ENCODE data around the gene ADARB1. TPM values are rescaled to one million over a fixed set of nuclear protein-coding genes. Genes with fewer than 3 reads are reported as not detected.

The ADARB1 gene
- total RNA-seq, 2 donors from 2014 or later, result 8.7 to 9.3 TPM

GRCh38 chr21:45069085-45069484 lies 5.3 kb upstream of the ADARB1 start:
- DNase-seq, result no peak
- H3K4me1 ChIP-seq, result no peaks in the 10 kb centered on the region
- no peak overlapping the region for H3K4me3 ChIP-seq
- no peaks in the 10 kb centered on the region for H3K27me3 ChIP-seq
- no peak overlapping the region for H3K9ac ChIP-seq (ENCODE audit: low read depth in 2 of 2, low read length in 2 of 2)
- H3K27ac ChIP-seq, result no peak overlapping the region
- intact Hi-C loops (cut with DNase I), result no loop called here
- H3K9me3 ChIP-seq, result no peaks in the 10 kb centered on the region
- no peak for TF ChIP-seq CTCF (IDR thresholded peaks at IDR 0.05)
- H3K36me3 ChIP-seq, result no peaks in the 10 kb centered on the region

DNA sequence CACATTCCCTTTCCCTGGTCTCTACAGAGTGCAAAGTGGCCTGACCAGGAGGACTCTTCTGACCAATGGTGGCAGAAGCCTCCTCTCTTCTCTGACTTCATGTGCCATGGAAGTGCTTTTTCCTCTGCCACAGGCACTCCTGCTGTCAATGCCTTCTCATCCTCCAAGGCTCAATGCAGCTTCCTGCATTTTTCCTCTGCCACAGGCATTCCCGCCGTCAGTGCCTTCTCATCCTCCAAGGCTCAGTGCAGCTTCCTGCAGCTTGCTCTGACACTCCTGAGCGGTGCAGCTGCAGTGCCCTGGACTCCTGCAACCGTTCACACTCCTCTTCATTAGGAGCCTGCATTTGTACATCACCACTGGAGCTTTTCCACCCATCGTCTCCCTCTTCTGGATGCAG lies 4.7 kb upstream of the ADARB1 start:
- intact Hi-C loops (cut with DNase I), result no loop called here

DNA sequence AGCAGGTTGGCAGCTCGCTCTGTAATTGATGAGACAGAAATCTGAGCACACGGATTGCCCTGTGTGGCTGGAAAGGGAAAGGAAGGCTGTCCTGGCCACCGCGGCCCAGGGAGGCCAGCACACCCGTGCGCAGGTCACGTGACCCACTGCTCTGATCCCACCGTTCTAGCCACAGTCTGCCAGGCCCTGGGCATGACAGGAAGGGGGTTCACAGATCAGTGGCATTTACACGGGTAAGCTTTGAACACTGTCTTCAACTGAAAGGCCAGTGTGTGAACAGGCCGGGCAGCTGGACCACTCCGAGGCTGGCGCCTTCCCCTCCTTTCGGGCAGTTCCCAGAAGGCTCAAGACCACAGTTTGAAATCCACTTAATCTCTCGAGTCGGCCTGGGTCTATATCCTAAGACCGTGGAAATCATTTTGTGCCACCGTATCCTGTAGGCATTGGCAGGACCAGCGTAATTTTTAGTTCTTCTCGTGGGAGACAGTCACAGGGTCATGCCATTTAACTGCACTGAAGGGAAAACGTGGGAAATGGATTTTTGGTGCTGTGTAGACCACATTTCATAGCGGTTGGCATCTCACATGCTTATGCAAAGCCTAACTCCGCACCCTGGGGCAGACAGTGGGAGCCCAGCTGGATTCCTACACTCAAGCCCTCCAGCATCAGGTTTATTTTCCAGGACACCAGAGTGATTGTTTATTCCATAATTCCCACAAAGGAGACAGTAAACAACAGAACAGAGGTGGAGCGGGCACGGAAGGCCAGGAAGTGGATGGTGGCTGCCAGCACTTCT lies 3.1 kb upstream of the ADARB1 start:
- Histone ChIP-seq H3K9me3 (no peaks in the 10 kb centered on the region), H3K27ac (no peak overlapping the region), H3K4me3 (no peak overlapping the region), H3K9ac (ENCODE audit: low read depth in 2 of 2, low read length in 2 of 2) (no peak overlapping the region), H3K36me3 (no peaks in the 10 kb centered on the region), H3K4me1 (peaks cover 8% of the 10 kb centered on the region), H3K27me3 (no peaks in the 10 kb centered on the region)
- no peak for DNase-seq
- no peak for TF ChIP-seq CTCF (IDR thresholded peaks at IDR 0.05)
- intact Hi-C loops (cut with DNase I), result no loop called here

More for the DNA sequence above, 4.7 kb upstream of the ADARB1 start:
- Histone ChIP-seq H3K4me1 (no peaks in the 10 kb centered on the region), H3K4me3 (no peak overlapping the region), H3K27ac (no peak overlapping the region), H3K9me3 (no peaks in the 10 kb centered on the region), H3K36me3 (no peaks in the 10 kb centered on the region), H3K9ac (ENCODE audit: low read depth in 2 of 2, low read length in 2 of 2) (no peak overlapping the region), H3K27me3 (no peaks in the 10 kb centered on the region)
- DNase-seq, result no peak
- no peak for TF ChIP-seq CTCF (IDR thresholded peaks at IDR 0.05)

DNA sequence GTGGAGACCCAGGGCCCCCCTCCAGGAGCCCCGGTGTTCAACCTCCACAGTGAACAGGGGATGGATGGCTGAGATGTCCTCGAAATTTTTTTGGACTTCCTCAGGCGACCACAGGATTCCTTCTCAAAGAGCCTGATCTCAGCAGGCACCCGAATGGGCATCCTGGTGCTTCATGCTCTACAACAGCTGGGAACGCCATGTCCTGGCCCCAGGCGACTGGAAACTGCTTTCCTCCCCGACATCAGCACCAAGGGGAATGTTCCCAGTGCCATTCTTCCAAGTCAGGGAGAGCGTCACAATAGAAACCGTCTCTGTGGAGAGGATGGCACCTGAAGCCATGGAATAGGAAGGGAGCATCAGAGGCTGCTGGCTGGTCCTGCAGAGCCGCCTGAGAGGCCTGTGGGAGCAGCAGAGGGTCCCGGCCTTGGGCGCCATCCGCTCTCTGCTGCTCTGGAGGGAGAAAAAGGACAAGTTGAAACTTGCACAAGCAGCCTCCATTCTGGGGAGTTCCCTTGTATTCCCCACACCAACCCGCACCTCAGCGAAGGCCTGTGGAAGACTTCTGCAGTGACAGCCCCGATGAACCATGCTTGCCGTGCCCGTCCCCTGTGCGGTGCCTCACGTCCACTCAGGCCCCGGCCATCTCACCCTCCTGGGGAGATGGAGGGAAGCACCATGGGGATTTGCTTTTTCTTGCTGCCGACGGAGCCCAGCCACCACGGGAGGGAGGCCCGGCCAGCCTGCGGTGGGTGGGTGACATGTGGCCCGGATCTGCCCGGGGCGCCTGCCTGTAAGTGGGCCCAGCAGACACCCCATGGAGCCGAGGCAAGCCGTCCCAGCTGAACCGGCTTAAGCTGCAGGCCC lies 2.3 kb upstream of the ADARB1 start:
- Histone ChIP-seq H3K9me3 (no peaks in the 10 kb centered on the region), H3K4me3 (no peak overlapping the region), H3K4me1 (peaks cover 8% of the 10 kb centered on the region), H3K9ac (ENCODE audit: low read depth in 2 of 2, low read length in 2 of 2) (no peak overlapping the region), H3K27ac (no peak overlapping the region), H3K36me3 (no peaks in the 10 kb centered on the region), H3K27me3 (no peaks in the 10 kb centered on the region)
- intact Hi-C loops (cut with DNase I), result no loop called here
- TF ChIP-seq CTCF (IDR thresholded peaks at IDR 0.05), result no peak
- DNase-seq, result no peak

DNA sequence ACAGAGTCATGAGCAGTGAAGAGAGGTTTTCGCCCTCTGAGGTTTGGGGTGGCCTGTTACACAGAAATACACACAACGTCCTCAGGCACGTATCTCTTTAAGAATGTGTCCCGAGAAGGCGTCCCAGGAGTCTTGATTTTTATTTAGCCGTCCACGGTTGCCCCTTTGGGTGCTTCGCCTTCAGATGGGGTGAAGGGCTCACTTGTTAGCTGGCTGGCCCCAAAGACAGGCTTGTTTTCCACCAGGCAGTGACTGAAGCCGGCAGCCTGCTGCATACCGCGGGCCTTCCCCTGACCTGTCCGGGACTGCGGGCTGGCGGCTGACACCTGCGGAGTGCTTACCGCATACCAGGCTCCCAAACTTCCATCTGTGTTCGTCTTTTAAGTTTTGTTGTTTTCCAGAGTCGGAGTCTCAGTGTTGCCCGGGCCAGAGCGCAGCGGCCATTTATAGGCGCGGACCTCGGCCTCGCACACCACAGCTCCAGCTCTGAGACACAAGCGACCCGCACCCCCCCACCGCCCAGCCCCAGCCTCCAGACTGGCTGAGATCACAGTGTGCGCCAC lies 1.6 kb upstream of the ADARB1 start:
- H3K9me3 ChIP-seq, result no peaks in the 10 kb centered on the region
- no peak overlapping the region for H3K4me3 ChIP-seq
- H3K36me3 ChIP-seq, result no peaks in the 10 kb centered on the region
- no peak for TF ChIP-seq CTCF (IDR thresholded peaks at IDR 0.05)
- no peaks in the 10 kb centered on the region for H3K27me3 ChIP-seq
- intact Hi-C loops (cut with DNase I), result no loop called here
- H3K27ac ChIP-seq, result no peak overlapping the region
- no peak for DNase-seq
- no peak overlapping the region for H3K9ac ChIP-seq (ENCODE audit: low read depth in 2 of 2, low read length in 2 of 2)
- peaks cover 8% of the 10 kb centered on the region for H3K4me1 ChIP-seq
